HG03103 (cell line): ENCODE measurements around the gene TTC39C.

Experiments
- ATAC-seq: cut with Tn5 transposase; IDR thresholded peaks from one replicate; pipeline ENCODE4 v1.9.1; 2021; ENCODE audit warnings: low read depth; ENCODE audit not compliant: unreplicated experiment

The TTC39C gene

DNA sequence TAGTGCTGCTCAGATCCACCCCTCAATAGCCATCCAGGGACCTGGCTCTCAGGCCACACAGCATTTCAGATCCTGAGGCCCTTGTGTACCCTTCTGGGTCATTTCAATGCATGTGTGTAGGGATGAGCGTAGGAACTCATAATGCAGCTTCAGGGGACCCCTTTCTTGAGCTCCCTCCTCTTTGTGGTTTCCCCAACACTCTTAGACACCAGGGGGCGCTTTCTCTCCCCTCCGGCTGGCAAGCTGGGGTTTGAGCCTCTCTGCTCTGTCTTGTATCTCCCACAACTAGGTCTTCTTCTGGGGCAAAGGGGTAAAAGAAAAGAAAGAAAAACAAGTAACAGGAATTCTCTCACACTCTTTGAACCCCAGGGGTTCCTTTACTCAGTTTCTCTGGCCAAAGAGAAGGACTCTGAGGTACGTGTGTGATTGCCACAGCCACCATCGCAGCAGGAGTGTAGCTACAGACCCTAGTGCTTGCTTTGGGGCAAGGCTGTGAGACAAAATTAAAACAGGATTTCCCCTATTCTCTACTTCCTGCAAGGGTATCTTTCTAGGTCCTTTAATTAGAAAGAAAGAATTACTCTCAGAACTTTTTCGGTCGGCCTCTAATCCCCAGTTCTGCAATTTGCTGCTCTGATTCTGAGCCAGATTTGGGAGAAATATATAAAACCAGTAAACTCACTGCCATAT, 162.3 kb downstream of the TTC39C start:
- peak; percentile 88 for ATAC-seq

DNA sequence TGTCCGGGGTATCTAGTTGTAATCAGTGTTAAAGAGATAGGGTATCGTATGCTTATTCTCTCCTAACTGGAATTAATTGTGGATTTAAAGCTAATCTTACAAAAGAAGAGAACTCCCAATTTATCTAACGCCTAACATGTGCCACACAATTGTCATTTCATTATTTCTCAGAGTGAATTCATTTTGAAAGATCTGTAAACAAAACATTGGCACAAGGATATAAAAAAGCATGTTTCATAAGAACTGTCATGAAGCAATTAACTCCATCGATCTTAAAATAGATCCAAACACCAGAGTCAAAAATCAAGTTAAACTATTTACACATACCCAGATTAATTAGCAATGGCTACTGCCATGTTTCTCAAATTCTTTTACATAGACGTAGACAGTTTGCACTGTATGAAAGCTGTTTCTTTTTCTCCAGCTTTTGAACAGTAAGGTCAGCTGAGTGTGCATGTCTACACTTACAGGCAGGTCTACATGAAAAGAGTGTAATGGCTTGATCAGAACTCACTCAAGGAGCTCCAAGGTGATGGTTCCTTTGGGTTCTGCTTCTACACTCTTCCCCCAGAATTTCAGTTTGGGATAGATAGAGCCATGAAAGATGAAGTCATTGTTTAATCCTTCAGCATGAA, 163.1 kb downstream of the TTC39C start:
- no peak for ATAC-seq

DNA sequence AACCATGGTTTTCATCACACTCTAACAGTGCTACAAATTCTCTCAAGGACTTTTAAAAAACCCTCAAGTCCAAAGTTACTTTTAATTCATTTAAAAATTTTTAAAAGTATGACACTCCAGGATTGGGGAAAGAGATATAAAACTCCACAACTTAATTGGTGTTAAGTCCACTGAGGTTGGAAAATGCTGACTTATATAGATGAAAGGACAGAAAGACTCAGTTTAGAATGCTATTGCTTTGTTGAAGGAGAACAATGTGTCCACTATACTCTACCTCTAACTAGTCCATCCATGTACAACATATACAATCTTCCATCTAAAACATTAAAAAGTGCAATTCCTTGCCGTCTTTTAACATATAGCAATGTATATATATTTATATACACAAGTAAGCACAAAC, 165.5 kb downstream of the TTC39C start:
- ATAC-seq, result no peak

DNA sequence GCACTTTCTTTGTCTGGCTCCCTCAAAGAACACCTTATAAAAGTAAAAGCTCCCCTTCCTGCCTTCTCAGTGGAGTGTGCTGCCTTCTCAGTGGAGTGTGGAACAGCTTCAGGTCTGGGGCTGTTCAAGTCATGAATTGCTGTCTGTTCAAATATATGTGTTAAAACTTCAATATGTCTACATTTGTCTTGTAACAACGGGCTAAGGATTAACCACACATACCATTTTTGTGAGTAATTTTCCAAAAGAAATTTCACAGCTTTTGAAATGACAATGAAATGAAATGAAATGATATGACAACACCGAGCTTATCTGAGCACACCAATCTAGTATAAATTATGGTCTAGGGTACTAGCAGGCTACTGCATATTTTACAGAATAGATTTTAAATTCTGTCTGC, 167.3 kb downstream of the TTC39C start:
- no peak for ATAC-seq
